Tibial artery (tissue), 4 donors: Measurements from ENCODE around the gene URGCP.

Experiments used
- DNase-seq, 2 donors: peaks; one replicate each; pipeline ENCODE4 v3.0.0-alpha.2; 2019
- H3K27ac ChIP-seq, 2 donors: fragments of 200-600 bp; sonication (generic) in 1 of 2; 1 replicate in 1 of 2; 2 replicates in 1 of 2; pipeline ENCODE4 v1.5.1; 2018 to 2019; ENCODE audit warnings: mild to moderate bottlenecking in 1 of 2
- H3K27me3 ChIP-seq, 2 donors: fragments of 200-600 bp; sonication (generic) in 1 of 2; one replicate each; pipeline versions ENCODE4 v1.5.1 to v1.6.0; 2016 to 2019
- H3K36me3 ChIP-seq, 3 donors: fragments of 200-600 bp; sonication (generic) in 2 of 3; one replicate each; pipeline ENCODE4 v1.5.1; 2016 to 2019; ENCODE audit warnings: mild to moderate bottlenecking in 2 of 3
- H3K4me1 ChIP-seq, 4 donors: fragments of 200-600 bp; sonication (generic) in 2 of 4; 1 replicate in 3 of 4; 2 replicates in 1 of 4; pipeline ENCODE4 v1.5.1; 2016 to 2019
- H3K4me3 ChIP-seq, 2 donors: fragments of 200-600 bp; sonication (generic) in 1 of 2; 1 replicate in 1 of 2; 2 replicates in 1 of 2; pipeline ENCODE4 v1.5.1; 2018 to 2019; ENCODE audit warnings: mild to moderate bottlenecking in 2 of 2
- H3K9me3 ChIP-seq, 3 donors: fragments of 200-600 bp; sonication (generic) in 1 of 3; one replicate each; pipeline ENCODE4 v1.5.1; 2016 to 2019
- CTCF ChIP-seq, 2 experiments: fragments of 200-600 bp in 1 of 2; fragments of 450-650 bp in 1 of 2; IDR thresholded peaks; one replicate each; pipeline ENCODE4 v1.5.1; 2017 to 2019; ENCODE audit warnings: antibody characterized with exemption in 2 of 2, mild to moderate bottlenecking in 1 of 2, moderate library complexity in 1 of 2
- intact Hi-C: fragments of 100-400 bp; cut with DNase I; formaldehyde crosslinking; loops from one replicate; pipeline ENCODE4 v1.15.0; 2023; ENCODE audit warnings: low total_unique reads

Gene URGCP

GRCh38 chr7:43926798-43927123 is 20.4 kb upstream of the URGCP start:
- intact Hi-C loops, result loop anchor here (5.0 to 10.0 kb wide), 2 partner anchors 54 to 192 kb away; no protein-coding TSS in a partner anchor
- no peak for DNase-seq
- Histone ChIP-seq H3K36me3 (no peaks in the 10 kb centered on the region), H3K4me1 (peaks cover 0 to 19% (median 0%) of the 10 kb centered on the region in 4 donors), H3K27ac (peak overlapping the region; percentile 90 to 95), H3K4me3 (peak overlapping the region; percentile 63 to 69), H3K27me3 (no peaks in the 10 kb centered on the region), H3K9me3 (no peaks in the 10 kb centered on the region)
- TF ChIP-seq CTCF (IDR thresholded peaks at IDR 0.05), result no peak

- peak; percentile 86 to 93 for DNase-seq
- H3K4me1 ChIP-seq, result peaks cover 0 to 19% (median 0%) of the 10 kb centered on the region in 4 donors
- intact Hi-C loops, result loop anchor here (5.0 to 10.0 kb wide), 2 partner anchors 54 to 191 kb away; no protein-coding TSS in a partner anchor
- peak within 1 kb of the TSS; percentile 63 to 69 for H3K4me3 ChIP-seq
- no peaks in the 10 kb centered on the region for H3K36me3 ChIP-seq
- no peaks in the 10 kb centered on the region for H3K9me3 ChIP-seq
- no peaks in the 10 kb centered on the region for H3K27me3 ChIP-seq
- H3K27ac ChIP-seq, result peak within 1 kb of the TSS; percentile 90 to 95
- peak in 1 of 2 experiments; percentile 12 for TF ChIP-seq CTCF (IDR thresholded peaks at IDR 0.05)
Measured at GRCh38 chr7:43925984-43926797, 19.8 kb upstream of the URGCP start, which contains the start of gene UBE2D4. UBE2D4 (plus strand) TSS chr7:43926436; CDS start chr7:43926533, 97 bp downstream.

GRCh38 chr7:43922726-43923125 is 16.3 kb upstream of the URGCP start:
- Histone ChIP-seq H3K36me3 (peaks cover 0 to 8% (median 0%) of the 10 kb centered on the region in 3 donors), H3K27me3 (no peaks in the 10 kb centered on the region), H3K9me3 (no peaks in the 10 kb centered on the region), H3K4me3 (no peak overlapping the region), H3K27ac (no peak overlapping the region), H3K4me1 (peaks cover 0 to 19% (median 0%) of the 10 kb centered on the region in 4 donors)
- DNase-seq, result no peak
- TF ChIP-seq CTCF (IDR thresholded peaks at IDR 0.05), result no peak
- intact Hi-C loops, result loop anchor here (10.0 kb wide), 1 partner anchor 188 kb away; no protein-coding TSS in a partner anchor

- H3K36me3 ChIP-seq, result peaks cover 0 to 8% (median 0%) of the 10 kb centered on the region in 3 donors
- intact Hi-C loops, result loop anchor here (10.0 kb wide), 1 partner anchor 187 kb away; no protein-coding TSS in a partner anchor
- no peaks in the 10 kb centered on the region for H3K9me3 ChIP-seq
- H3K4me3 ChIP-seq, result no peak overlapping the region
- H3K27ac ChIP-seq, result no peak overlapping the region
- no peak for DNase-seq
- no peak for TF ChIP-seq CTCF (IDR thresholded peaks at IDR 0.05)
- H3K27me3 ChIP-seq, result no peaks in the 10 kb centered on the region
- peaks cover 0 to 11% (median 0%) of the 10 kb centered on the region in 4 donors for H3K4me1 ChIP-seq
Measured at GRCh38 chr7:43921423-43921822, 15.0 kb upstream of the URGCP start.

GRCh38 chr7:43915907-43916306 is 9.5 kb upstream of the URGCP start:
- H3K4me1 ChIP-seq, result no peaks in the 10 kb centered on the region
- no peak for TF ChIP-seq CTCF (IDR thresholded peaks at IDR 0.05)
- no peaks in the 10 kb centered on the region for H3K27me3 ChIP-seq
- intact Hi-C loops, result no loop called here
- DNase-seq, result no peak
- H3K36me3 ChIP-seq, result peaks cover 0 to 8% (median 0%) of the 10 kb centered on the region in 3 donors
- no peaks in the 10 kb centered on the region for H3K9me3 ChIP-seq
- no peak overlapping the region for H3K27ac ChIP-seq
- H3K4me3 ChIP-seq, result no peak overlapping the region
